ENCODE measurements around the gene MYL6. TPM values are rescaled to one million over a fixed set of nuclear protein-coding genes. Genes with fewer than 3 reads are reported as not detected.
"Not testable (repeated sequence)": the region's sequence is repeated elsewhere in the genome, so short reads cannot be mapped to it uniquely, and the experiment has no call there.

MYL6 gene
- polyA plus RNA-seq = 1,754 TPM
- long read RNA-seq, donor 1, transcript MYL6-218 (7 exons, 901 nt) = minor isoform, 108 of 554 reads
- long read RNA-seq, donor 1, transcript MYL6-212 (4 exons, 582 nt) = minor isoform, 17 of 554 reads
- long read RNA-seq, donor 1, transcript MYL6-207 (6 exons, 655 nt) = major isoform, 208 of 554 reads
- long read RNA-seq, donor 1, transcript MYL6-219 (5 exons, 1,438 nt) = minor isoform, 5 of 554 reads
- long read RNA-seq, donor 1, partial matches to known transcripts = 169 of 554 reads
- long read RNA-seq, donor 1, other reads (novel, unspliced or antisense) = 42 of 554 reads
- long read RNA-seq, donor 2, transcript MYL6-219 (5 exons, 1,438 nt) = minor isoform, 27 of 1,341 reads
- long read RNA-seq, donor 2, transcript MYL6-207 (6 exons, 655 nt) = major isoform, 435 of 1,341 reads
- long read RNA-seq, donor 2, transcript MYL6-212 (4 exons, 582 nt) = minor isoform, 43 of 1,341 reads
- long read RNA-seq, donor 2, transcript MYL6-218 (7 exons, 901 nt) = minor isoform, 209 of 1,341 reads
- long read RNA-seq, donor 2, partial matches to known transcripts = 509 of 1,341 reads
- long read RNA-seq, donor 2, other reads (novel, unspliced or antisense) = 102 of 1,341 reads
- long read RNA-seq, donor 3 = 0 reads
- long read RNA-seq, donor 4, transcript MYL6-218 (7 exons, 901 nt) = minor isoform, 12 of 89 reads
- long read RNA-seq, donor 4, transcript MYL6-207 (6 exons, 655 nt) = major isoform, 33 of 89 reads
- long read RNA-seq, donor 4, partial matches to known transcripts = 42 of 89 reads
- long read RNA-seq, donor 4, other reads (novel, unspliced or antisense) = 0 of 89 reads
- long read RNA-seq, donor 5, transcript MYL6-219 (5 exons, 1,438 nt) = minor isoform, 10 of 902 reads
- long read RNA-seq, donor 5, transcript MYL6-212 (4 exons, 582 nt) = minor isoform, 24 of 902 reads
- long read RNA-seq, donor 5, transcript MYL6-207 (6 exons, 655 nt) = major isoform, 292 of 902 reads
- long read RNA-seq, donor 5, transcript MYL6-218 (7 exons, 901 nt) = minor isoform, 239 of 902 reads
- long read RNA-seq, donor 5, partial matches to known transcripts = 265 of 902 reads
- long read RNA-seq, donor 5, other reads (novel, unspliced or antisense) = 64 of 902 reads
- long read RNA-seq, donor 6, transcript MYL6-212 (4 exons, 582 nt) = minor isoform, 45 of 980 reads
- long read RNA-seq, donor 6, transcript MYL6-219 (5 exons, 1,438 nt) = minor isoform, 10 of 980 reads
- long read RNA-seq, donor 6, transcript MYL6-218 (7 exons, 901 nt) = minor isoform, 155 of 980 reads
- long read RNA-seq, donor 6, transcript MYL6-207 (6 exons, 655 nt) = major isoform, 326 of 980 reads
- long read RNA-seq, donor 6, partial matches to known transcripts = 374 of 980 reads
- long read RNA-seq, donor 6, other reads (novel, unspliced or antisense) = 64 of 980 reads
- long read RNA-seq, donor 7, transcript MYL6-218 (7 exons, 901 nt) = minor isoform, 209 of 873 reads
- long read RNA-seq, donor 7, transcript MYL6-207 (6 exons, 655 nt) = major isoform, 259 of 873 reads
- long read RNA-seq, donor 7, transcript MYL6-212 (4 exons, 582 nt) = minor isoform, 44 of 873 reads
- long read RNA-seq, donor 7, transcript MYL6-219 (5 exons, 1,438 nt) = minor isoform, 15 of 873 reads
- long read RNA-seq, donor 7, partial matches to known transcripts = 280 of 873 reads
- long read RNA-seq, donor 7, other reads (novel, unspliced or antisense) = 59 of 873 reads
- long read RNA-seq, donor 8, transcript MYL6-207 (6 exons, 655 nt) = major isoform, 593 of 1,515 reads
- long read RNA-seq, donor 8, transcript MYL6-219 (5 exons, 1,438 nt) = minor isoform, 25 of 1,515 reads
- long read RNA-seq, donor 8, transcript MYL6-218 (7 exons, 901 nt) = minor isoform, 308 of 1,515 reads
- long read RNA-seq, donor 8, transcript MYL6-212 (4 exons, 582 nt) = minor isoform, 46 of 1,515 reads
- long read RNA-seq, donor 8, partial matches to known transcripts = 423 of 1,515 reads
- long read RNA-seq, donor 8, other reads (novel, unspliced or antisense) = 100 of 1,515 reads
- long read RNA-seq, donor 9, transcript MYL6-218 (7 exons, 901 nt) = minor isoform, 294 of 1,393 reads
- long read RNA-seq, donor 9, transcript MYL6-207 (6 exons, 655 nt) = major isoform, 489 of 1,393 reads
- long read RNA-seq, donor 9, transcript MYL6-219 (5 exons, 1,438 nt) = minor isoform, 31 of 1,393 reads
- long read RNA-seq, donor 9, transcript MYL6-212 (4 exons, 582 nt) = minor isoform, 40 of 1,393 reads
- long read RNA-seq, donor 9, partial matches to known transcripts = 395 of 1,393 reads
- long read RNA-seq, donor 9, other reads (novel, unspliced or antisense) = 126 of 1,393 reads
- long read RNA-seq, donor 10, transcript MYL6-218 (7 exons, 901 nt) = minor isoform, 214 of 1,068 reads
- long read RNA-seq, donor 10, transcript MYL6-207 (6 exons, 655 nt) = major isoform, 376 of 1,068 reads
- long read RNA-seq, donor 10, transcript MYL6-212 (4 exons, 582 nt) = minor isoform, 41 of 1,068 reads
- long read RNA-seq, donor 10, transcript MYL6-219 (5 exons, 1,438 nt) = minor isoform, 22 of 1,068 reads
- long read RNA-seq, donor 10, partial matches to known transcripts = 310 of 1,068 reads
- long read RNA-seq, donor 10, other reads (novel, unspliced or antisense) = 91 of 1,068 reads
- long read RNA-seq, donor 11, transcript MYL6-212 (4 exons, 582 nt) = minor isoform, 32 of 783 reads
- long read RNA-seq, donor 11, transcript MYL6-219 (5 exons, 1,438 nt) = minor isoform, 7 of 783 reads
- long read RNA-seq, donor 11, transcript MYL6-207 (6 exons, 655 nt) = major isoform, 293 of 783 reads
- long read RNA-seq, donor 11, transcript MYL6-218 (7 exons, 901 nt) = minor isoform, 173 of 783 reads
- long read RNA-seq, donor 11, partial matches to known transcripts = 222 of 783 reads
- long read RNA-seq, donor 11, other reads (novel, unspliced or antisense) = 50 of 783 reads

DNA sequence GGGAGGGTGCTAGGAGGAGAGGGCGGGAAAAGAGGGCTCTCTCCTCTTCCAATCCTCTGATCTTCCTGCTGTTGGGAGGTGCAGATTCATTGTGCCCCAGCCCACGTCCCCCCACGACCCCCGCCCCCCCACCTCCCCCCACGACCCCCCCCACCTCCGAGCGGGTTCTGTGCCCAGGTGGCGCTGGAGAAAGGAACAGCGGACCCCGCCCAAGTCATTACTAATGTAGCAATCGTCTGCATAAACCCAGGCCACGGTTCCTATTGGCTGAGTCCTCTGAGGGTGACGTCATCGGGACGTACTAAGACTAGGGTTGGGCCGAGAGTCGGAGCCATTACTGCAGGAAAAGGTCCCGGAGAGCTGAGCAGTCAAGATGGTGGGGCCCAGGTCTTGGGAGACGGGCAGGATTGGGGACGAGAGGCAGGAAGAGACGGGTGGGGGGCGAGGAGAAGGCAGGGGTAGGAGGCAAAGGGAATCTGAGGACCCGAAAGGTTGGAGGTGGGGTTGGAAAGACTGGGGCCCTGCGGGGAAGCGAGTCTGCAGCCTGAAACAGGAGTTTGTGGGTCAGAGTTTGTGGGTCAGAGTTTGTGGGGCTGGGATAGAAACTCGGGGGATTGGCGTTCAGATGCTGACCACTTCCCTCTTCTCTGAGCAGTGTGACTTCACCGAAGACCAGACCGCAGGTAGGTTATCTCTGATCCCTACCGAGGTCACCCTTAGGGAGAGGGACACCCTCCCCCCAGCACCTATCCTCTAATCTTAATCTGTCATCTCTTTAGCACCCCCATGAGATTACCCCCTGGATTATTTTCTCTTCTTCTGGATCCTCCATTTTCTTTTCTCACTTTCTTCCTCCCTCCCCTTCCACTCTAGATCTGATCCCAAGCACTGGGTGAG lies at the start of gene MYL6:
Gene MYL6 (plus strand): TSS at position 331 of the 897 bp plus-strand sequence. CDS start 43 bp downstream, at position 374.
- peaks cover 41% of the 10 kb centered on the region for H3K36me3 ChIP-seq (ENCODE audit: control insufficient read depth, insufficient read depth, low read length)
- H3K9me3 ChIP-seq (ENCODE audit: control insufficient read depth, low read depth, low read length) = no peaks in the 10 kb centered on the region
- 0% methylated on average over 3 of the region's 30 CpGs for WGBS (ENCODE audit: insufficient coverage, low lambda C conversion rate)
- H3K27ac ChIP-seq (ENCODE audit: low read length) = peak within 1 kb of the TSS; percentile 95
- peak; percentile 98 to 99 for DNase-seq
- H3K27me3 ChIP-seq (ENCODE audit: control insufficient read depth, insufficient read depth, low read length) = no peaks in the 10 kb centered on the region
- peak within 1 kb of the TSS; percentile 88 for H3K4me3 ChIP-seq (ENCODE audit: low read length)
- H3K4me1 ChIP-seq (ENCODE audit: control insufficient read depth, insufficient read depth, low read length) = peaks cover 30% of the 10 kb centered on the region

DNA sequence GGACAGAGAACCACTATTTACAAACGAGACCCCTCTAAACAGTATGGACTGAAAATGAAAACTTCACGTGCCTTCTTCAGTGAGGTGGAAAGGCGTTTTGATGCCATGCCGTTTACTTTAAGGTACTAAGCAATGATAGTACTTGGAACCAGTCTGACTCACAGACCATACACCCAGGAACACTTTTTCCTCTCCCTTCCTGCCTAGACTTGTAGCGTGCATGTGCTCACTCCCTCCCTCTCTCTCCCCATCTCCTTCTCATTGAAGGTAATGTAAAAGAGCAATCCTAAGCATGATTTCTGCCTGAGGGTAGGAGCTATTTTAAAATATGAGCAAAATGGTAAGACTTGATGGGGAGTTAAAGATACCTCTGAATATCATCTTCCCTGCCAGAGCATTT lies 47.6 kb upstream of the MYL6 start:
- peaks cover 70% of the 10 kb centered on the region for H3K36me3 ChIP-seq (ENCODE audit: control insufficient read depth, insufficient read depth, low read length)
- no peaks in the 10 kb centered on the region for H3K9me3 ChIP-seq (ENCODE audit: control insufficient read depth, low read depth, low read length)
- WGBS (ENCODE audit: insufficient coverage, low lambda C conversion rate) = 90% methylated on average over 2 of the region's 5 CpGs

GRCh38 chr12:56114084-56114483 lies 44.1 kb upstream of the MYL6 start:
- H3K27me3 ChIP-seq (ENCODE audit: control insufficient read depth, insufficient read depth, low read length) = no peaks in the 10 kb centered on the region
- no peaks in the 10 kb centered on the region for H3K9me3 ChIP-seq (ENCODE audit: control insufficient read depth, low read depth, low read length)
- H3K36me3 ChIP-seq (ENCODE audit: control insufficient read depth, insufficient read depth, low read length) = peaks cover 49% of the 10 kb centered on the region
- no peak overlapping the region for H3K27ac ChIP-seq (ENCODE audit: low read length)
- no peak for DNase-seq
- no CpG with 5 or more reads among the region's 1 CpG for WGBS (ENCODE audit: insufficient coverage, low lambda C conversion rate)
- H3K4me3 ChIP-seq (ENCODE audit: low read length) = no peak overlapping the region
- H3K4me1 ChIP-seq (ENCODE audit: control insufficient read depth, insufficient read depth, low read length) = peaks cover 7% of the 10 kb centered on the region

More for the DNA sequence above, 47.6 kb upstream of the MYL6 start:
- DNase-seq = no peak
- Histone ChIP-seq H3K4me3 (ENCODE audit: low read length) (no peak overlapping the region), H3K4me1 (ENCODE audit: control insufficient read depth, insufficient read depth, low read length) (peaks cover 17% of the 10 kb centered on the region), H3K27ac (ENCODE audit: low read length) (no peak overlapping the region), H3K27me3 (ENCODE audit: control insufficient read depth, insufficient read depth, low read length) (no peaks in the 10 kb centered on the region)

GRCh38 chr12:56115329-56115728 lies 42.8 kb upstream of the MYL6 start:
- no CpG with 5 or more reads among the region's 10 CpGs for WGBS (ENCODE audit: insufficient coverage, low lambda C conversion rate)
- H3K4me3 ChIP-seq (ENCODE audit: low read length) = peak overlapping the region; percentile 77
- DNase-seq = peak in 1 of 2 donors; percentile 30

GRCh38 chr12:56116267-56117081 lies 41.7 kb upstream of the MYL6 start, which contains the start of gene RPL41:
Gene RPL41 (plus strand): TSS chr12:56116633.
- peak; percentile 95 to 98 for DNase-seq
- Histone ChIP-seq H3K27ac (ENCODE audit: low read length) (peak within 1 kb of the TSS; percentile 95), H3K36me3 (ENCODE audit: control insufficient read depth, insufficient read depth, low read length) (peaks cover 39% of the 10 kb centered on the region), H3K9me3 (ENCODE audit: control insufficient read depth, low read depth, low read length) (no peaks in the 10 kb centered on the region), H3K4me3 (ENCODE audit: low read length) (peak within 1 kb of the TSS; percentile 77), H3K4me1 (ENCODE audit: control insufficient read depth, insufficient read depth, low read length) (peaks cover 15% of the 10 kb centered on the region), H3K27me3 (ENCODE audit: control insufficient read depth, insufficient read depth, low read length) (no peaks in the 10 kb centered on the region)
- WGBS (ENCODE audit: insufficient coverage, low lambda C conversion rate) = 0% methylated on average over 3 of the region's 34 CpGs

More at GRCh38 chr12:56115329-56115728, 42.8 kb upstream of the MYL6 start:
- no peaks in the 10 kb centered on the region for H3K9me3 ChIP-seq (ENCODE audit: control insufficient read depth, low read depth, low read length)
- peaks cover 39% of the 10 kb centered on the region for H3K36me3 ChIP-seq (ENCODE audit: control insufficient read depth, insufficient read depth, low read length)
- no peaks in the 10 kb centered on the region for H3K27me3 ChIP-seq (ENCODE audit: control insufficient read depth, insufficient read depth, low read length)
- peaks cover 15% of the 10 kb centered on the region for H3K4me1 ChIP-seq (ENCODE audit: control insufficient read depth, insufficient read depth, low read length)
- peak overlapping the region; percentile 95 for H3K27ac ChIP-seq (ENCODE audit: low read length)

DNA sequence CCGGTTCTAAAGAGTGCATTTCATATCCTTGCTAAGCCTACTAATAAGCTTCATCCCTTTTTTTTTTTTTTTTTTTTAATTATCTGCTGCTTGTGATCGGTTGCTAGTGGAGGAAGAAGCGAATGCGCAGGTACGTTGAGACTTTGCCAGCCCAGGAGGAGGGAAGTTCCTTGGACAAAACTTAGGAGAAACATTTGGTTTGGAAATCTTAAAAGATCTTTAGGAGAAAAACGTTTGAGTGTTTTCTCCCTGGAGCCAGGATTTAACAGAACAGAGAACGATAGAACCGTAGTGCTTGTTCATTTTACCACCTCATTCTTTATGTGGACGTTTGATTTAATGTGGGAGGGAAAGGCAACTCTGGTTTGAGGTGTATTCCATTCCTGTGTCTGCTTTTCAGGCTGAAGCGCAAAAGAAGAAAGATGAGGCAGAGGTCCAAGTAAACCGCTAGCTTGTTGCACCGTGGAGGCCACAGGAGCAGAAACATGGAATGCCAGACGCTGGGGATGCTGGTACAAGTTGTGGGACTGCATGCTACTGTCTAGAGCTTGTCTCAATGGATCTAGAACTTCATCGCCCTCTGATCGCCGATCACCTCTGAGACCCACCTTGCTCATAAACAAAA lies 41.0 kb upstream of the MYL6 start:
- Histone ChIP-seq H3K4me3 (ENCODE audit: low read length) (peak overlapping the region; percentile 77), H3K36me3 (ENCODE audit: control insufficient read depth, insufficient read depth, low read length) (peaks cover 36% of the 10 kb centered on the region), H3K4me1 (ENCODE audit: control insufficient read depth, insufficient read depth, low read length) (peaks cover 15% of the 10 kb centered on the region), H3K27ac (ENCODE audit: low read length) (peak overlapping the region; percentile 95)
- peak in 1 of 2 donors; percentile 25 for DNase-seq
- WGBS (ENCODE audit: insufficient coverage, low lambda C conversion rate) = 0% methylated on average over 1 of the region's 16 CpGs
- not testable (repeated sequence) for H3K27me3 ChIP-seq (ENCODE audit: control insufficient read depth, insufficient read depth, low read length); H3K9me3 ChIP-seq (ENCODE audit: control insufficient read depth, low read depth, low read length)

Data from large intestine (tissue), 12 donors.